T-cell (primary cell): ENCODE results near the gene CYP4F3. TPM values are rescaled to one million over a fixed set of nuclear protein-coding genes. Genes with fewer than 3 reads are reported as not detected.

Source experiments
- ATAC-seq, 4 experiments: fragments of 200-7000 bp in 3 of 4; fragments of 150-1000 bp in 1 of 4; cut with Tn5 transposase; replicated peaks in 1 of 4; 1 replicate in 3 of 4; 2 replicates in 1 of 4; pipeline ENCODE4 v1.10.0; 2021; ENCODE audit warnings: moderate library complexity in 3 of 4, mild to moderate bottlenecking in 2 of 4, moderate number of reproducible peaks in 1 of 4
- CTCF ChIA-PET, 2 donors: fragments of 300-600 bp; sonication (Branson Sonifier 250); formaldehyde crosslinking; loops; one replicate each; lab custom pipeline; 2022; ENCODE audit warnings: antibody characterized with exemption in 2 of 2; lab: Charles Lee
- POLR2A ChIA-PET, 2 donors: fragments of 300-600 bp; sonication (Branson Sonifier 250); formaldehyde crosslinking; loops; one replicate each; lab custom pipeline; 2022; ENCODE audit warnings: antibody characterized with exemption in 2 of 2; lab: Charles Lee
- DNase-seq, 35 experiments: peaks; one replicate each; pipeline versions ENCODE4 v3.0.0 to v3.0.0-alpha.2; 2013 to 2023
- H3K27ac ChIP-seq: one replicate; pipeline ENCODE4 v1.5.1; 2013; ENCODE audit warnings: low read length
- H3K27me3 ChIP-seq, 2 experiments: replicated peaks in 1 of 2; 1 replicate in 1 of 2; 2 replicates in 1 of 2; pipeline versions ENCODE4 v1.6.1 to v1.7.0; 2013; ENCODE audit warnings: low read length in 1 of 2, mixed read lengths in 1 of 2; ENCODE audit not compliant: control insufficient read depth in 2 of 2, insufficient read depth in 2 of 2; ENCODE audit errors: extremely low read depth in 1 of 2
- H3K36me3 ChIP-seq, 2 donors: 1 replicate in 1 of 2; 2 replicates in 1 of 2; pipeline versions ENCODE4 v1.6.1 to v1.7.0; 2013; ENCODE audit warnings: low read length in 1 of 2; ENCODE audit not compliant: control insufficient read depth in 2 of 2, insufficient read depth in 1 of 2; ENCODE audit errors: extremely low read depth in 1 of 2
- H3K4me1 ChIP-seq, 2 experiments: 1 replicate in 1 of 2; 2 replicates in 1 of 2; pipeline versions ENCODE4 v1.6.1 to v1.7.0; 2013; ENCODE audit warnings: low read length in 2 of 2, mixed read lengths in 1 of 2; ENCODE audit not compliant: insufficient read depth in 2 of 2, control insufficient read depth in 1 of 2; ENCODE audit errors: extremely low read depth in 1 of 2
- H3K4me3 ChIP-seq, 2 donors: 1 replicate in 1 of 2; 2 replicates in 1 of 2; pipeline versions ENCODE4 v1.5.1 to v1.7.0; 2013; ENCODE audit warnings: mild to moderate bottlenecking in 2 of 2, low read length in 1 of 2, moderate library complexity in 1 of 2; ENCODE audit not compliant: control insufficient read depth in 1 of 2; ENCODE audit errors: extremely low read depth in 1 of 2
- H3K9me3 ChIP-seq: 2 replicates; pipeline ENCODE4 v1.7.0; 2013
- H3K27ac Mint-ChIP-seq, 2 donors: one replicate each; pipeline ENCODE4 v1.8.0; 2020 to 2021; ENCODE audit warnings: mild to moderate bottlenecking in 2 of 2, mixed read lengths in 2 of 2
- H3K27me3 Mint-ChIP-seq, 2 donors: one replicate each; pipeline ENCODE4 v1.8.0; 2021 to 2022; ENCODE audit warnings: mixed read lengths in 2 of 2
- H3K36me3 Mint-ChIP-seq: one replicate; pipeline ENCODE4 v1.8.0; 2021; ENCODE audit warnings: mixed read lengths
- H3K4me1 Mint-ChIP-seq, 3 donors: one replicate each; pipeline ENCODE4 v1.8.0; 2020 to 2022; ENCODE audit warnings: mixed read lengths in 3 of 3, mild to moderate bottlenecking in 1 of 3
- H3K4me3 Mint-ChIP-seq, 3 donors: one replicate each; pipeline ENCODE4 v1.8.0; 2020 to 2022; ENCODE audit warnings: mild to moderate bottlenecking in 3 of 3, mixed read lengths in 3 of 3, moderate library complexity in 3 of 3
- H3K9me3 Mint-ChIP-seq, 3 donors: one replicate each; pipeline ENCODE4 v1.8.0; 2020 to 2022; ENCODE audit warnings: mixed read lengths in 3 of 3
- WGBS: methylation state at CpG from one replicate; pipeline ENCODE4 v1.1.5; 2013; ENCODE audit warnings: missing lambda C conversion rate; ENCODE audit not compliant: insufficient coverage; 5-methylcytosine and 5-hydroxymethylcytosine counted together
- total RNA-seq, 35 experiments: library from RNA in 6 of 35; stranded (reverse) in 6 of 35; fragments of 120-200 nt in 1 of 35; gene quantifications; one replicate each; pipeline versions ENCODE4 v1.2.1 to v1.2.4 and lab custom pipeline; 2013 to 2026

Gene CYP4F3
- total RNA-seq, 5 donors from 2014 or later (not counting 1 experiment from before 2014, with no cell fraction given): 0.23 to 0.30 TPM; not detected in 3

DNA sequence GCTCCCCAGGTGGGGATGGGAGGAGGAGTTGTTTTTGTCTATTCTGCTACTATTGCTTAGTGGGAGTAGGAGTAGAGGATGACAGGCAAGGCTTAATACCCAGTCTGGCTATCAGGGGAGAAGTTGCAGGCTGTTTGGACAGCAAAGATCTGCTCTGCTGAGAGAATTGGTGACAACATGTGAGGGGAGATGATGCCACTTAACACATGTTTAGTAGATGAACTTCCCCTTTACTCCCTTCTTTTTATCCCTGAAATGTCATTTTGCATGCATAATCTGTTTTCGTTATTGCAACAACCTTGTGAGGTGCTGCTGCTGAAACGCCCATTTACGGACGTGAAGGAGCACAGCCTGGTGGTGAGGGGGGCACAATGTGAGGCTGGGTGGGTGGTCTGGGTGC is 29.2 kb downstream of the CYP4F3 start:
- Mint-ChIP-seq H3K4me3 (no peak overlapping the region), H3K4me1 (peaks cover 10 to 23% (median 23%) of the 10 kb centered on the region in 3 donors), H3K27ac (no peak overlapping the region), H3K36me3 (no peaks in the 10 kb centered on the region), H3K27me3 (peaks cover 0 to 9% of the 10 kb centered on the region in 2 donors), H3K9me3 (no peaks in the 10 kb centered on the region)
- WGBS: no CpG with 5 or more reads among the region's 4 CpGs
- H3K27me3 ChIP-seq: peaks cover 0 to 21% of the 10 kb centered on the region in 2 experiments
- no peaks in the 10 kb centered on the region for H3K9me3 ChIP-seq
- no peaks in the 10 kb centered on the region for H3K36me3 ChIP-seq
- ATAC-seq (no peak), DNase-seq (no peak)
- H3K4me1 ChIP-seq: peaks cover 0 to 16% of the 10 kb centered on the region in 2 experiments
- no peak overlapping the region for H3K27ac ChIP-seq
- ChIA-PET POLR2A (no interaction called here), CTCF (no interaction called here)
- H3K4me3 ChIP-seq: no peak overlapping the region

- no peak overlapping the region for H3K27ac Mint-ChIP-seq
These were observed 30.6 kb downstream of the CYP4F3 start for GRCh38 chr19:15671237-15671821.

GRCh38 chr19:15671891-15672579 is 31.3 kb downstream of the CYP4F3 start:
- no peaks in the 10 kb centered on the region for H3K9me3 Mint-ChIP-seq
- H3K4me1 ChIP-seq: peaks cover 0 to 16% of the 10 kb centered on the region in 2 experiments
- no peak overlapping the region for H3K4me3 Mint-ChIP-seq
- H3K27me3 Mint-ChIP-seq: no peaks in the 10 kb centered on the region
- no peak for ATAC-seq
- DNase-seq: no peak
- CTCF ChIA-PET: no interaction called here
- POLR2A ChIA-PET: no interaction called here
- H3K4me1 Mint-ChIP-seq: peaks cover 10 to 31% (median 27%) of the 10 kb centered on the region in 3 donors
- H3K4me3 ChIP-seq: no peak overlapping the region
- no peaks in the 10 kb centered on the region for H3K36me3 Mint-ChIP-seq
- no peaks in the 10 kb centered on the region for H3K9me3 ChIP-seq
- H3K36me3 ChIP-seq: no peaks in the 10 kb centered on the region
- H3K27me3 ChIP-seq: peaks cover 0 to 18% of the 10 kb centered on the region in 2 experiments
- whole genome bisulfite sequencing: 58% methylated on average over 9 of the region's 10 CpGs
- peak overlapping the region; percentile 39 for H3K27ac ChIP-seq
- H3K27ac Mint-ChIP-seq: peak overlapping the region; percentile 79 to 86

More at GRCh38 chr19:15671237-15671821, 30.6 kb downstream of the CYP4F3 start:
- peaks cover 10 to 31% (median 27%) of the 10 kb centered on the region in 3 donors for H3K4me1 Mint-ChIP-seq
- Histone ChIP-seq H3K4me3 (no peak overlapping the region), H3K36me3 (no peaks in the 10 kb centered on the region), H3K27me3 (peaks cover 0 to 21% of the 10 kb centered on the region in 2 experiments), H3K27ac (no peak overlapping the region), H3K4me1 (peaks cover 0 to 16% of the 10 kb centered on the region in 2 experiments), H3K9me3 (no peaks in the 10 kb centered on the region)
- ChIA-PET POLR2A (no interaction called here), CTCF (no interaction called here)
- ATAC-seq (no peak), DNase-seq (no peak)
- H3K27me3 Mint-ChIP-seq: no peaks in the 10 kb centered on the region
- no peaks in the 10 kb centered on the region for H3K9me3 Mint-ChIP-seq
- 80% methylated on average over 5 of the region's 5 CpGs for WGBS
- no peaks in the 10 kb centered on the region for H3K36me3 Mint-ChIP-seq
- no peak overlapping the region for H3K4me3 Mint-ChIP-seq

DNA sequence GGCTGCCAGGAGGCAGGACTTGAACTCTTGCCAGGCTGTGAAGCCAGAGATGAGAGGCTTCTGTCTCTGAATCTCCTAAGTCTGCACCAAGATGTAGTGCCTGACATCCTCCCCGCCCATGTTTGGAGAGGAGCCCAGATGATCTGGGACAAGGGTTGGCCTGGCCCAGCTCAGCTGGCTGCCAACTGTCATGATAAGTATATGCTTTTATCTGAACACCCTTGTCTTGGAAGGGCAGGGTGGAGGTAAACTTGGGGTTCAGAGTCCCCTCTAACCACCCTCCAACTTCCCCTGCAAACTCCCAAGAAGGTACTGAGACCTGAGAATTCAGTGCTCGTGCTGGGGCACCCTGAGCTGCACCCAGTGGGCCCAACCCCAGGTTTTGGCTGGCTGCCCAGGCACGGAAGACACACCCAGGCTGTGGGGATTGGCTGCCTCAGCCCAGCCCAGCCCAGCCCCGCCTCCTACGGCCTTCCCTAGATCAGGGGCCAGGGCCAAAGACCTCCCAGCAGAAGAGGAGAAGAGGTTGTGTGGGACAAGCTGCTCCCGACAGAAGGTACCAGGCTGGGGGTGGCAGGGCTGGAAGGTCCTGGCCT is 32.0 kb downstream of the CYP4F3 start, which contains the start of gene CYP4F12:
TSS of gene CYP4F12 (plus strand) at position 508 of the 596 bp plus-strand sequence. CDS start 443 bp downstream, outside the sequence.
- Mint-ChIP-seq H3K27ac (peak within 1 kb of the TSS; percentile 79 to 86), H3K9me3 (no peaks in the 10 kb centered on the region), H3K4me1 (peaks cover 10 to 31% (median 27%) of the 10 kb centered on the region in 3 donors), H3K4me3 (no peak within 1 kb of the TSS), H3K27me3 (no peaks in the 10 kb centered on the region), H3K36me3 (no peaks in the 10 kb centered on the region)
- no peaks in the 10 kb centered on the region for H3K9me3 ChIP-seq
- DNase-seq (peak in 17 of 35 experiments; percentile 7 to 41 (median 16)), ATAC-seq (peak; percentile 67 to 77 (median 68))
- H3K27ac ChIP-seq: peak within 1 kb of the TSS; percentile 39
- H3K36me3 ChIP-seq: no peaks in the 10 kb centered on the region
- no peak within 1 kb of the TSS for H3K4me3 ChIP-seq
- H3K4me1 ChIP-seq: peaks cover 0 to 16% of the 10 kb centered on the region in 2 experiments
- WGBS: 51% methylated on average over 5 of the region's 6 CpGs
- ChIA-PET POLR2A (no interaction called here), CTCF (no interaction called here)
- peaks cover 0 to 17% of the 10 kb centered on the region in 2 experiments for H3K27me3 ChIP-seq

GRCh38 chr19:15673176-15673654 is 32.5 kb downstream of the CYP4F3 start:
- Mint-ChIP-seq H3K27me3 (no peaks in the 10 kb centered on the region), H3K9me3 (no peaks in the 10 kb centered on the region), H3K36me3 (no peaks in the 10 kb centered on the region), H3K27ac (peak overlapping the region in 1 of 2 donors; percentile 81), H3K4me1 (peaks cover 10 to 31% (median 27%) of the 10 kb centered on the region in 3 donors), H3K4me3 (no peak overlapping the region)
- 47% methylated on average over 7 of the region's 9 CpGs for WGBS
- DNase-seq (peak in 3 of 35 experiments; percentile 5 to 36 (median 15)), ATAC-seq (peak in 3 of 4 experiments; percentile 44 to 73 (median 48))
- H3K27ac ChIP-seq: peak overlapping the region; percentile 39
- H3K4me3 ChIP-seq: no peak overlapping the region
- POLR2A ChIA-PET: no interaction called here
- H3K9me3 ChIP-seq: no peaks in the 10 kb centered on the region
- H3K4me1 ChIP-seq: peaks cover 0 to 16% of the 10 kb centered on the region in 2 experiments
- CTCF ChIA-PET: no interaction called here
- no peaks in the 10 kb centered on the region for H3K36me3 ChIP-seq
- H3K27me3 ChIP-seq: peaks cover 0 to 15% of the 10 kb centered on the region in 2 experiments

DNA sequence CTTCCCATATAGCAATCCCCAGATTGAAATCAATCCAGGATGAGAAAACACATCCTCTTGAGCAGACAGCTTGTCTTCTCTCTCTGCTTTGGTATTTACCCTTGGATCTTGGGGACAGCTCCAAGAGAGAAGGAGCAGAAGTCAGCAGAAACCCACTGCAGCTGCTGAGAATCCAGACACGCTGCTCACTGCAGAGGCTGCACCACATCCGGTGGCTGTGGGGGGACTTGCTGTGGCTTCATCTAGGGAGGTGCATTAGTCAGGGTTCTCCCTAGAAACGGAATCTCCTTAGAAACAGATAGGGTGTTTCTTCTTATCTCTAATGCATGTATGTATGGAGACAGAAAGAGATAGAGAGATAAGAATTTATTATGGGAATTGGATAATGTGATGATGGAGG is 34.9 kb downstream of the CYP4F3 start:
- POLR2A ChIA-PET: no interaction called here
- no peak overlapping the region for H3K4me3 Mint-ChIP-seq
- H3K4me1 ChIP-seq: peaks cover 0 to 16% of the 10 kb centered on the region in 2 experiments
- peaks cover 0 to 9% of the 10 kb centered on the region in 2 experiments for H3K27me3 ChIP-seq
- H3K4me3 ChIP-seq: no peak overlapping the region
- ATAC-seq: peak in 3 of 4 experiments; percentile 29 to 53 (median 40)
- H3K36me3 ChIP-seq: no peaks in the 10 kb centered on the region
- peaks cover 3 to 8% of the 10 kb centered on the region in 2 donors for H3K27me3 Mint-ChIP-seq
- no peak overlapping the region for H3K27ac ChIP-seq
- no peaks in the 10 kb centered on the region for H3K9me3 Mint-ChIP-seq
- WGBS: no CpG with 5 or more reads among the region's 3 CpGs
- CTCF ChIA-PET: no interaction called here
- peak in 2 of 35 experiments; percentile 15 to 27 for DNase-seq
- H3K36me3 Mint-ChIP-seq: no peaks in the 10 kb centered on the region
- H3K9me3 ChIP-seq: no peaks in the 10 kb centered on the region
- peaks cover 10 to 31% (median 27%) of the 10 kb centered on the region in 3 donors for H3K4me1 Mint-ChIP-seq
- H3K27ac Mint-ChIP-seq: no peak overlapping the region
